ENCODE data around the gene PRDM16.

Gene PRDM16

GRCh38 chr1:3324704-3325535 lies 255.9 kb downstream of the PRDM16 start:
- DNase-seq = no peak

DNA sequence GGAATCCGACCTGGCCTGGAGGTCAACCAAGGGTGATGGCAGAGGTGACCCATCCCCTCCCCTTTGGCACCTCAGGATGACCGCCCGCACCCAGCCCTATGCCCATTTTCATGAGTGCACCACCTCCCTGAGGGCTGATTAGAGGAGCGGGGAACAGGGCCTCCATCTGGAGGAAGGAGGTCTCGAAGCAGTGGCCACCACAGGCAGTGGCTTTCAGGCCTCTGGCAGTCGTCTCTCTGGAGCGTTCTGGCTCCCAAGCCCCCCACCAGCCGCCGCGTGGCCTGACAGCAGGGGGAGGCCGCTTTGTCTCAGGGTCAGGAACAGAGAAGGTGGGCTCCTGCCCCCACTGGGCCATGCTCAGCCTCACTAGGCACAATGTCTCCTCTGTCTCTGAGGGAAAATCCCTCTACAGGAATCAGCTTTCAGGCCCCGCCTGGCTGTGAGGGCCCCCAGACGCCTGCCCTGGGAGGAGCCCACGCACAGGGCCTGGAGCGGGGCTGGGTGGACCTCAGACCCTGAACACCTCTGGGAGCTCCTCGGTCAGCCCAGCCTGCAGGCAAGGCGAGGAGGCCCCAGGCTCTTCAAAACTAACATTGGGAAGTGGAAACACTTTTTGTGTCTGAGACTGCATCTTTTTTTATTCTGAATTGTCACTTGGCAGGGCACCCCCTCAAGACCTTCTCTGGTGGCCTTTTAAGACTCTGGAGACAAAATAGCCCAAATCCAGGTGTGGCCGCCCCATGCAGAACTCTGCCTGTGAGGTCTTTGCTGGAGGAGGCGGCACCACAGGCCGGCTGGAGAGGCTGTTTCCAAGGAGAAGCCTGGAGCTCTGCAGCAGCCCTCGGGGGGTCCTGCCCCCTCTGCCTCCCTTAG lies 257.7 kb downstream of the PRDM16 start:
- no peak for DNase-seq

DNA sequence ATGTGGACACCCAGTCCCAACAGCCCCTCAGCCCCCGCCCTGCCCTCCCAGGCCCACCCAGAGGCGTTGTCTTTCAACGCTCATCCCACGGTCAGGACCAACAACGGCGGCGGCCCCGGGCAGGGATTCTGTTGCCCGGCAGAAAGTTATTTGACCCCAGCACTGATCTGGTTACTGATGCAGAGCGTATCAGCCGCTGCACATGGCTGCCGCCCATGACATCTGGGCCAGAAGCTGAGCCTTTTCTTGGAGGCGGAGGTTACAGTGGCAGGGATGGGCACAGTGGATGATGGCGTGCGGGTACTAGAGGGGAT lies 258.3 kb downstream of the PRDM16 start:
- no peak for DNase-seq

GRCh38 chr1:3327936-3328590 lies 259.1 kb downstream of the PRDM16 start:
- no peak for DNase-seq

GRCh38 chr1:3329640-3330281 lies 260.8 kb downstream of the PRDM16 start:
- DNase-seq = no peak

GRCh38 chr1:3330771-3331245 lies 261.8 kb downstream of the PRDM16 start:
- no peak for DNase-seq

- DNase-seq = peak in 5 of 14 donors; percentile 10 to 77 (median 28)
Observed at GRCh38 chr1:3331564-3331963, 262.6 kb downstream of the PRDM16 start.

GRCh38 chr1:3332043-3332442 lies 263.0 kb downstream of the PRDM16 start:
- DNase-seq = no peak

DNA sequence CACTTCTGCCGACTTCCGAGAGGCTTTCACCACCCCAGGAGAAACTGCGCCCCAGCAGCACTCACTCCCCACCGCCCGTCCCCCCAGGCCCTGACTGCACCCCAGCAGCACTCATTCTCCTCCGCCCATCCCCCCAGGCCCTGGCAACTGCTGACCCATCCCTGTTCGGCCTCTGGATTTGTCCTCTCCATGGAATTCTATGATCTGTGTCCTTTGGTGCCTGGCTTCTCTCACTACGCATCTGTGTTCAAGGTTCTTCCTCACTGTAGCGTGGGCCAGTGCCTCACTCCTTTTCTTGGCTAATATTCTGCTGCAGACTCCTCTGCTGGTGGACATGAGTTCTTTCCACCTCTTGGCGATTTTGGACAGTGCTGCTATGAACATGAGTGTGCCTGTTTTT lies 263.7 kb downstream of the PRDM16 start:
- DNase-seq = no peak

DNA sequence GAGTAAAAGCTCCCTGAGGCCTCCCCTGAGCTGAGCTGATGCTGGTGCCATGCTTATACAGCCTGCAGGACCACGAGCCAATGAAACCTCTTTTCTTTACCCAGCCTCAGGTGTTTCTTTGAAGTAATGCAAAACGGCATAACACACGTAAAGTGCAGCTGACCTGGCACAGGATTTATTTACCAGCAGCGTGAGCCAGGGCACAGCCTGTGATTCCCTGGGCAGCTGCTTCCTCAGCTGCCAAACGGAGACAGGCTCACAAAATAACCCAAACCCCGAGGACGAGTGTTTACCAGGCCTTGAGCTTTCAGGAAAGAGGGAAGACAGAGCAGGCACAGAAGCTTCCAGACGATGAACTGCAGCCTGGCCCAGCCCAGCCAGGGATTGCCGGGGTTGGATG lies 264.9 kb downstream of the PRDM16 start:
- DNase-seq = peak in 7 of 14 donors; percentile 8 to 54 (median 35)

GRCh38 chr1:3334366-3334765 lies 265.4 kb downstream of the PRDM16 start:
- no peak for DNase-seq

DNA sequence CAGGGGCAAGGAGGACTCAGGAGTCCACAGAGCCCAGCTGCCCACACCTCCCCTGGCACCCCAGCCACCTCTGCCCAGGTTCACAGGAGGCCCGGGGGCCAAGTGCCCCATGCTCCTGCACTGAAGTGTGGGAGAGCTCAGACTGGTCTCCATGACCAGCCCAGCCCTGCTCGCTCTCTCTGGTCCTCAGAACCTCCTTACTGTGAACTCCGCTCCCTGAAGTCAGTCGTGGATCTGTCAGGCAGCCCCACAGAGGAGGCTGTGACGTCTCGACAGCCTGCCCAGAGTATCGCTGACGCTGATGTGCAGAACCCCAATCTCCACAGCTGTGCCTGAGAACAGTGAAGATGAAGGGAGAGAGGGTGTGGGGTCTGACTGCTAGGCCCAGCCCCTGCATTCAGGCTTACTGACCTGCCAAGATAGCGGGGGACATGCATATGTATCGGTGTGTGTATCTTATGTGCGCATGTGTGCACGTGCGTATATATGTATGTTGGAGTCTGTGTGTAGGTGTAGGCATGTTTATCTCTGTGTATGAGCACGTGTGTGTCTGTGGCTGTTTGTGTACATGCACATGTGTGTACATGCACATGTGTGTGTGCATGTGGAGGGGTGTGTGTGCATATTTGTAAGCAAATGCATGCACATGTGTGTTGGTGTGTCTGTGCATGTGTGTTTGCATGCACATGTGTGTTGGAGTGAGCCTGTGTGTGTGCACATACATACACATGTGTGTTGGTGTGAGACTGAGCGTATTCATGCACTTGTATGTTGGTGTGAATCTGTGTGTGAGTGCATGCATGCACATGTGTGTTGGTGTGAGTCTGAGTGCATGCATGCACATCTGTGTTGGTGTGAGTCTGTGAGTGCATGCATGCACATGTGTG lies 267.0 kb downstream of the PRDM16 start:
- no peak for DNase-seq

GRCh38 chr1:3336641-3337630 lies 267.9 kb downstream of the PRDM16 start:
- DNase-seq = no peak

GRCh38 chr1:3337798-3338724 lies 269.1 kb downstream of the PRDM16 start:
- DNase-seq = no peak

- no peak for DNase-seq
Observed at GRCh38 chr1:3338725-3339070, 269.7 kb downstream of the PRDM16 start.

- DNase-seq = no peak
Observed at GRCh38 chr1:3339856-3340255, 270.9 kb downstream of the PRDM16 start.

DNA sequence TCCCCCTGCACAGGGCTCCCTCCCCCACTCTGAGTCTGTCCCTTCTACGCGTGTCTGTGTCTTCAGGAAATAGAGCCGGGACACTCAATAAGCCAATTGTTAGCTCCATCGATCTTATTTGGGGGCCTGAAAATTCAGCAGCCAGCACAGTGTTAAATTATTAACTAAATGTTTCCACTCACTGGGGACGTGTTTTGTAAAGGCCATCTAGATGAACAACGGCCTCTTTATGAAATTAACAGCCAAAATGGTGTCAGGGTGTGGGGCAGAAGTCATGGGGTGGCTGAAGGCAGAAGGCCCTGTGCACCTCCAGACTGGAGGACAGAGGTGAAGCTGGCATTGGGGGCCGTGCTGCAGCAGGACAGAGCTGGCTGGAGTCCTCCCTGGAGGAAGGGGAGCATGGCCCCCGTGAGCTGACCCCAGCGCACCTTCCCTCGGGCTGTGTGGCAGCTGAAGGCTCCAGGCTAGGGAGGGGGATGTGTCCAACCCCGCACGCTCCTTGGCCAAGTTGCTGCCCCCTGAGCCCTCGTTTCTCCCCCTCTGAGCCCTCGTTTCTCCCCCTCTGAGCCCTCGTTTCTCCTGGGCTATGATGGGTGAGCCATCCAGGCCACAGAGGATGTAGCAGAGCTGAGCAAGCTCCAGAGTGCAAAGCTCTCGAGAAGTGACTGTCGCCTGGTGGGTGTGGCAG lies 271.7 kb downstream of the PRDM16 start:
- DNase-seq = no peak

GRCh38 chr1:3341236-3341994 lies 272.4 kb downstream of the PRDM16 start:
- no peak for DNase-seq

Data from C1 segment of cervical spinal cord (tissue), 14 donors.